ENCODE results near the gene BUB1B.
A peak's percentile ranks its signal among the peaks of the same experiment; 100 is the strongest.

Gene BUB1B

DNA sequence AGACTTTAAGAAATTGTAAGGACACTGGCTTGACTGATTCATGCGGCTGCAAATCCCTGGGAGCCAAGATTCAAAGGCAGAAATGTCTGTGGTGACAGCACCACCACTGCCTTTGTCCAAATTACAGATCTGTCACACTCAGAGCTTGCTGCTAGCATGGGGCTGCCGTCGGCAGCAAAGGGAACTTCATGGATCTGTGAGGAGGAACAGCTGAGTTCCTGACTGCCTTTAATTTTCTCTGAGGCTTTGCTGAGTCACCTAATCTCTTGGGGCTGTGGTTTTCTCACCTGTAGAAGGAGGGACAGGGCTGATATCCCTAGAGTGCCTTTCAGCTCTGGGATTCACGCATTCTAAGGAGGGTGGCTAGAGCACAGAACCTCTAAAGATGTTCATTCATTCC lies 73.9 kb downstream of the BUB1B start:
- DNase-seq, result no peak
- Histone ChIP-seq H3K36me3 (replicated peaks; ENCODE audit: insufficient read depth, low read length) (0 out of 2 replicates have a peak, but pooled peaks cover 2% of the 10 kb centered on the region), H3K9me2 (replicated peaks; ENCODE audit: insufficient read depth, low read length) (no peaks in the 10 kb centered on the region), H3K27ac (ENCODE audit: low read length) (no peak overlapping the region; the same call in 1 of the 2 replicates), H3K27me3 (replicated peaks; ENCODE audit: insufficient read depth, low read length) (no peaks in the 10 kb centered on the region), H3K9ac (ENCODE audit: low read length) (no peak overlapping the region), H3F3A (ENCODE audit: insufficient read depth, low read length) (no peaks in the 10 kb centered on the region; the same call in 1 of the 2 replicates), H3K4me1 (ENCODE audit: low read length) (peaks cover 17% of the 10 kb centered on the region), H3K4me3 (ENCODE audit: low read length) (no peak overlapping the region), H4K20me1 (ENCODE audit: insufficient read depth, low read length) (no peaks in the 10 kb centered on the region), H3K4me2 (ENCODE audit: low read depth, low read length) (no peak overlapping the region), H3K79me2 (ENCODE audit: low read length) (no peaks in the 10 kb centered on the region), H3K9me3 (replicated peaks; ENCODE audit: insufficient read depth, low read length) (no peaks in the 10 kb centered on the region), H2AFZ (ENCODE audit: low read length) (no peak overlapping the region)
- TF ChIP-seq, protein P1, sequence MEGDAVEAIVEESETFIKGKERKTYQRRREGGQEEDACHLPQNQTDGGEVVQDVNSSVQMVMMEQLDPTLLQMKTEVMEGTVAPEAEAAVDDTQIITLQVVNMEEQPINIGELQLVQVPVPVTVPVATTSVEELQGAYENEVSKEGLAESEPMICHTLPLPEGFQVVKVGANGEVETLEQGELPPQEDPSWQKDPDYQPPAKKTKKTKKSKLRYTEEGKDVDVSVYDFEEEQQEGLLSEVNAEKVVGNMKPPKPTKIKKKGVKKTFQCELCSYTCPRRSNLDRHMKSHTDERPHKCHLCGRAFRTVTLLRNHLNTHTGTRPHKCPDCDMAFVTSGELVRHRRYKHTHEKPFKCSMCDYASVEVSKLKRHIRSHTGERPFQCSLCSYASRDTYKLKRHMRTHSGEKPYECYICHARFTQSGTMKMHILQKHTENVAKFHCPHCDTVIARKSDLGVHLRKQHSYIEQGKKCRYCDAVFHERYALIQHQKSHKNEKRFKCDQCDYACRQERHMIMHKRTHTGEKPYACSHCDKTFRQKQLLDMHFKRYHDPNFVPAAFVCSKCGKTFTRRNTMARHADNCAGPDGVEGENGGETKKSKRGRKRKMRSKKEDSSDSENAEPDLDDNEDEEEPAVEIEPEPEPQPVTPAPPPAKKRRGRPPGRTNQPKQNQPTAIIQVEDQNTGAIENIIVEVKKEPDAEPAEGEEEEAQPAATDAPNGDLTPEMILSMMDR (IDR thresholded peaks at IDR 0.05; ENCODE audit: low read length), result no peak
- TF ChIP-seq EZH2 (optimal IDR thresholded peaks at IDR 0.05; ENCODE audit: low read depth, low read length) (no peak), EZH2phosphoT487 (IDR thresholded peaks at IDR 0.05; ENCODE audit: low read length) (no peak)

DNA sequence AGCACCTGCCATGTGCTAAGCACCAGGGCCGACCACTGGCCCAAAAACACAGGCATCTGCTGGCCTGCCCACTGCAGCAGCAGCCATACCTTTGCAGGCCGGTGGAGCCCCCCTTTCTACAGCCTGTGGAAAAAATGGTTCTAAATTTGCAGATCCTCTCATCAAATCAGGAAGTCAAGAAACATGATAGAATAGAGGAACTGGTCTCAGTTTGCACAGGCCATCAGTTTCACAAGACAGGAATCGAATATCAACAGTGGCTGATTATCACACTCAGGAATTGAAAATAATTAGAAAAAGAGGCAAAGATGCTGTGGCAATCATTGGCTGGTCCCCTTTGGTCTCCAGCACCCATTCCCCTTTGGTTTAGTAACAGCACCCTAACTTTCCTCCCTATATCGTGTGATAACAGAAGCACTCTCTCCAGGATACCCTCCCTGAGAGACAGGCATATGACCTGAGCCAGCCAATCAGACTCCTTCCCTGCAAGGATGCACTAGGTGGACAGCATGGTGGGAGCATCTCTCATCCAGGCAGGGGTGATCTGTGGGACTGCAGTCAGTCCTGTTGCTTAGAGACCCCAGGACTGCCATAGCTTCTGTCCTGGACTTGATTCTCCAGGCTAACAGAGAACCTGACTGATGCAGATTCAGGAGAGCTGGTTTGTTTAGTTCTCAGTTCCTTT lies 74.5 kb downstream of the BUB1B start:
- Histone ChIP-seq H3K9ac (ENCODE audit: low read length) (no peak overlapping the region), H3K36me3 (replicated peaks; ENCODE audit: insufficient read depth, low read length) (no peaks in the 10 kb centered on the region), H3K79me2 (ENCODE audit: low read length) (no peaks in the 10 kb centered on the region), H3K9me3 (replicated peaks; ENCODE audit: insufficient read depth, low read length) (no peaks in the 10 kb centered on the region), H3F3A (ENCODE audit: insufficient read depth, low read length) (no peaks in the 10 kb centered on the region; the same call in 1 of the 2 replicates), H3K9me2 (replicated peaks; ENCODE audit: insufficient read depth, low read length) (no peaks in the 10 kb centered on the region), H3K4me2 (ENCODE audit: low read depth, low read length) (no peak overlapping the region), H2AFZ (ENCODE audit: low read length) (no peak overlapping the region), H3K4me3 (ENCODE audit: low read length) (no peak overlapping the region), H3K4me1 (ENCODE audit: low read length) (peaks cover 17% of the 10 kb centered on the region), H3K27me3 (replicated peaks; ENCODE audit: insufficient read depth, low read length) (no peaks in the 10 kb centered on the region), H3K27ac (ENCODE audit: low read length) (no peak overlapping the region), H4K20me1 (ENCODE audit: insufficient read depth, low read length) (no peaks in the 10 kb centered on the region)
- TF ChIP-seq EZH2phosphoT487 (IDR thresholded peaks at IDR 0.05; ENCODE audit: low read length), result no peak
- no peak for TF ChIP-seq EZH2 (optimal IDR thresholded peaks at IDR 0.05; ENCODE audit: low read depth, low read length)
- no peak for DNase-seq

DNA sequence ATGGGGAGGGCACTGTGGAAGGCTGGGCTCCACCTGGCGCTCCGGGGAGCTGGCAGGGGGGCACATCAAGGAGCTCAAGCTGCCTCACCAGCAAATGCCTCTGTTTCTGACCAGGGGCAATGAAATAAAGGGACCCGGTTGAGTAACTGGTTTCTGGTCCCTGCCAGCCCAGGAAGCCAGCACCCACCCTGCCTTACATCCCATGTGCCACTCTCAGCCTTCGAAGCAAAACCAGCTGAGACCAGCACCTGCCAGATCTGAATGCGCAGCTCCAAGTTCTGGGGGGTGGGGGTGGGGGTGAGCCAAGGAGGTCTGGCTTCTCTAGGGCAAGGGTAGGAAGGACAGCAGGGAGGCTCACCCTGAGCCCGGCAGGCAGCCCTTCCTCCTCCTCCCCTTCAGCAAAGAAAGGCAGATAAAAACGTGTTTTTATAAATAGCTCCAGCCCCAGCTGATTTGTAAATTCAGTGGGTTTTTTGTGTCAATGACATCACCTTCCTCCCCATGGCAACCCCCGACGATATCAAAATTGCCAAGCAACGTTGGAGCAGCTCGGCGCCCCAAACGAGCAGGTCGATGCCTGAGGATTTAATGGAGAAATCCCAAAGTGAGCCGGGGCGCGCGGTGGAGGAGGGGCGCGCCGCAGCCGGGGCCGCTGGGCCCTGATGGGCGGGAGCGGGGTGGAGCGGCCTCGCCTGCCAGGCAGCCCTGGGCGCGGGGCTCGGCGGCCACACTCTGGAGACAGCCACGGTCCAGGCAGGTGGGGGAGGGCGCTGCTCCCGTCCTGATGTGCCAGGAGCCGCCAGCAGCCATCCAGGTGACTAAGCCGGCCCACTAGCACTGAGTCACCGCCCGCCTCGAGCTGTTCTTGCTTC lies 77.9 kb downstream of the BUB1B start, which contains the start of gene PAK6:
PAK6 (plus strand) TSS at position 532 of the 872 bp plus-strand sequence. CDS start 25,723 bp downstream, outside the sequence.
- Histone ChIP-seq H3K4me2 (ENCODE audit: low read depth, low read length) (peak within 1 kb of the TSS; percentile 59), H3K79me2 (ENCODE audit: low read length) (no peaks in the 10 kb centered on the region), H3K4me1 (ENCODE audit: low read length) (peaks cover 17% of the 10 kb centered on the region), H3K36me3 (replicated peaks; ENCODE audit: insufficient read depth, low read length) (no peaks in the 10 kb centered on the region), H3K4me3 (ENCODE audit: low read length) (peak within 1 kb of the TSS; percentile 34; the same call in 1 of the 2 replicates), H3F3A (ENCODE audit: insufficient read depth, low read length) (no peaks in the 10 kb centered on the region; the same call in 1 of the 2 replicates), H3K27me3 (replicated peaks; ENCODE audit: insufficient read depth, low read length) (no peaks in the 10 kb centered on the region), H4K20me1 (ENCODE audit: insufficient read depth, low read length) (no peaks in the 10 kb centered on the region), H2AFZ (ENCODE audit: low read length) (peak within 1 kb of the TSS; percentile 19; the same call in 1 of the 2 replicates), H3K9ac (ENCODE audit: low read length) (no peak within 1 kb of the TSS; the same call in 1 of the 2 replicates), H3K9me3 (replicated peaks; ENCODE audit: insufficient read depth, low read length) (no peaks in the 10 kb centered on the region), H3K9me2 (replicated peaks; ENCODE audit: insufficient read depth, low read length) (no peaks in the 10 kb centered on the region), H3K27ac (ENCODE audit: low read length) (no peak within 1 kb of the TSS)
- TF ChIP-seq, protein P1 (IDR thresholded peaks at IDR 0.05; ENCODE audit: low read length), result no peak
- DNase-seq, result no peak

All from MM.1S (cell line).